MM.1S (cell line): Measurements from ENCODE around the gene UXS1.

Source experiments
- DNase-seq: peaks from one replicate; pipeline ENCODE4 v3.0.0-alpha.2; 2015
- H2AFZ ChIP-seq: fragments of 300-600 bp; sonication (generic); 2 replicates; pipeline ENCODE4 v1.6.0; 2016; ENCODE audit warnings: antibody characterized with exemption, low read length
- H3F3A ChIP-seq: fragments of 300-600 bp; sonication (generic); 2 replicates; pipeline ENCODE4 v1.6.1; 2016; ENCODE audit warnings: mild to moderate bottlenecking, antibody characterized with exemption, low read length, moderate library complexity, mixed read lengths; ENCODE audit not compliant: insufficient read depth
- H3K27ac ChIP-seq: fragments of 300-600 bp; sonication (generic); 2 replicates; pipeline ENCODE4 v1.5.1; 2016; ENCODE audit warnings: mild to moderate bottlenecking, low read length
- H3K27me3 ChIP-seq: fragments of 300-600 bp; sonication (generic); replicated peaks from 2 replicates; pipeline ENCODE4 v1.6.0; 2016; ENCODE audit warnings: low read length; ENCODE audit not compliant: insufficient read depth
- H3K36me3 ChIP-seq: fragments of 300-600 bp; sonication (generic); replicated peaks from 2 replicates; pipeline ENCODE4 v1.6.1; 2016; ENCODE audit warnings: mild to moderate bottlenecking, low read length, mixed read lengths; ENCODE audit not compliant: insufficient read depth
- H3K4me1 ChIP-seq: fragments of 300-600 bp; sonication (generic); 2 replicates; pipeline ENCODE4 v1.6.1; 2016; ENCODE audit warnings: low read length, mixed read lengths
- H3K4me2 ChIP-seq: fragments of 300-600 bp; sonication (generic); 2 replicates; pipeline ENCODE4 v1.6.0; 2016; ENCODE audit warnings: low read depth, low read length
- H3K4me3 ChIP-seq: fragments of 300-600 bp; sonication (generic); 2 replicates; pipeline ENCODE4 v1.5.1; 2016; ENCODE audit warnings: low read length, mixed read lengths
- H3K79me2 ChIP-seq: fragments of 300-600 bp; sonication (generic); 2 replicates; pipeline ENCODE4 v1.6.1; 2016; ENCODE audit warnings: mixed run types, low read length, mixed read lengths
- H3K9ac ChIP-seq: fragments of 300-600 bp; sonication (generic); 2 replicates; pipeline ENCODE4 v1.6.1; 2016; ENCODE audit warnings: low read length, mixed read lengths
- H3K9me2 ChIP-seq: fragments of 300-600 bp; sonication (generic); replicated peaks from 2 replicates; pipeline ENCODE4 v1.6.1; 2016; ENCODE audit warnings: mild to moderate bottlenecking, low read length, mixed read lengths; ENCODE audit not compliant: insufficient read depth
- H3K9me3 ChIP-seq: fragments of 300-600 bp; sonication (generic); replicated peaks from 2 replicates; pipeline ENCODE4 v1.6.1; 2016; ENCODE audit warnings: mild to moderate bottlenecking, low read length, mixed read lengths; ENCODE audit not compliant: insufficient read depth
- H4K20me1 ChIP-seq: fragments of 300-600 bp; sonication (generic); 2 replicates; pipeline ENCODE4 v1.6.1; 2016; ENCODE audit warnings: mild to moderate bottlenecking, low read length, moderate library complexity, mixed read lengths; ENCODE audit not compliant: insufficient read depth
- EZH2 ChIP-seq: fragments of 300-600 bp; sonication (generic); optimal IDR thresholded peaks from 2 replicates; pipeline ENCODE3; 2017; ENCODE audit warnings: low read depth, mild to moderate bottlenecking, antibody characterized with exemption, low read length, mixed read lengths
- EZH2phosphoT487 ChIP-seq: fragments of 300-600 bp; sonication (generic); IDR thresholded peaks from 2 replicates; pipeline ENCODE4 v1.6.1; 2018; ENCODE audit warnings: antibody characterized with exemption, low read length
- TF ChIP-seq, protein P1 (sequence below): fragments of 300-600 bp; sonication (generic); IDR thresholded peaks from 2 replicates; pipeline ENCODE4 v1.5.1; 2016; ENCODE audit warnings: antibody characterized with exemption, low read length, mixed read lengths

The UXS1 gene

DNA sequence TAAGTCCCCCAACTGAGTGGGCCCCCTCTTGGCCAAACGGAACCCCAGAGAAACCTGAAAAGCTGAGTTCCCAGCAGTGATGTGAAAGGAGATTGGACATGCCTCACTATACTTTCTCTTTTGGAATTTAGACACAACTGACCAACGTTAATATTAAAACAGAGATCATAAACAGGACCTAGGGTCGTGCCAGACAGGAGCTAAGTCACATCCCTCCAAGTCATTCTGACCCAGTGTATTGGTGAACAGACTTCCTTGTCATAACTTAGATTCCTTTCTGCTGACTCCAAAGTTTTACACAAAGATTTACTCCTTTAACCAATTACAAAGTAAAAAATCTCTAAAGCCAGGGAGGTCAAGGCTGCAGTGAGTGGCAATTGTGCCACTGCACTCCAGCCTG, 46.9 kb downstream of the UXS1 start:
- Histone ChIP-seq H3K4me3 (no peak overlapping the region), H3K4me2 (no peak overlapping the region), H3K79me2 (no peaks in the 10 kb centered on the region), H3K9ac (no peak overlapping the region), H3F3A (no peaks in the 10 kb centered on the region), H3K36me3 (no peaks in the 10 kb centered on the region; the same call in 1 of the 2 replicates), H4K20me1 (no peaks in the 10 kb centered on the region), H3K27ac (no peak overlapping the region), H2AFZ (no peak overlapping the region), H3K27me3 (no peaks in the 10 kb centered on the region), H3K9me2 (no peaks in the 10 kb centered on the region), H3K9me3 (no peaks in the 10 kb centered on the region), H3K4me1 (no peaks in the 10 kb centered on the region)
- TF ChIP-seq EZH2: no peak
- TF ChIP-seq, protein P1, sequence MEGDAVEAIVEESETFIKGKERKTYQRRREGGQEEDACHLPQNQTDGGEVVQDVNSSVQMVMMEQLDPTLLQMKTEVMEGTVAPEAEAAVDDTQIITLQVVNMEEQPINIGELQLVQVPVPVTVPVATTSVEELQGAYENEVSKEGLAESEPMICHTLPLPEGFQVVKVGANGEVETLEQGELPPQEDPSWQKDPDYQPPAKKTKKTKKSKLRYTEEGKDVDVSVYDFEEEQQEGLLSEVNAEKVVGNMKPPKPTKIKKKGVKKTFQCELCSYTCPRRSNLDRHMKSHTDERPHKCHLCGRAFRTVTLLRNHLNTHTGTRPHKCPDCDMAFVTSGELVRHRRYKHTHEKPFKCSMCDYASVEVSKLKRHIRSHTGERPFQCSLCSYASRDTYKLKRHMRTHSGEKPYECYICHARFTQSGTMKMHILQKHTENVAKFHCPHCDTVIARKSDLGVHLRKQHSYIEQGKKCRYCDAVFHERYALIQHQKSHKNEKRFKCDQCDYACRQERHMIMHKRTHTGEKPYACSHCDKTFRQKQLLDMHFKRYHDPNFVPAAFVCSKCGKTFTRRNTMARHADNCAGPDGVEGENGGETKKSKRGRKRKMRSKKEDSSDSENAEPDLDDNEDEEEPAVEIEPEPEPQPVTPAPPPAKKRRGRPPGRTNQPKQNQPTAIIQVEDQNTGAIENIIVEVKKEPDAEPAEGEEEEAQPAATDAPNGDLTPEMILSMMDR: no peak
- no peak for TF ChIP-seq EZH2phosphoT487
- no peak for DNase-seq

DNA sequence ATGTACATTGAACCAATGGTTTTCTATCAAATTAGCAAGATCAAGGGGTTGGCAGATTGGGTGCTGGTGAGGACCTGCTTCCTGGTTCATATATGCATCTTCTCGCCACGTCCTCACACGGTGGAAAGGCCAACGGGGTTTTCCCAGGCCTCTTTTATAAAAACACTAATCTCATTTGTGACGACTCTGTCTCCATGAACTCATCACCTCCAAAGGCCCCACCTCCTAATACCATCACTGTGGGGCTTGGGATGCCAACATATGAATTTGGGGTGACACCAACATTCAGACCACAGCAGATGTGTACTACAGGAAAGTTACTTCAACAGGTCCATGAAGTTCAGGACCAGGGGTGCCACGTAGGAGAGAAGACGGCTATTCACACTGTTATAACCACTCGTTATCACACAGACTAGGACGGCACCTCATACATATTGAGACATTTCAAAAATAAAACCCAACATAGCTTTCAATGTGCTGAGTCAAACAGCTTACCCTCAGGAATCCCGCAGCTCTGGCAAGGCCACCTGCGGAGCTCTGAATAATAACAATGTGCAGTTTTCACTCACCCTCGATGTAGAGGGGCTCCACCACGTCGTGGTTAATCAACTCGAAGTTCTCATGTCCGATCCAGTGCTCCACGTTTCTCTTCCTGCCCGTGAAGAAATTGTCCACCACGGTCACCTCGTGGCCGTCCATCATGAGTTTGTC, 49.3 kb downstream of the UXS1 start:
- Histone ChIP-seq H3K9ac (no peak overlapping the region), H3K27ac (no peak overlapping the region), H3K4me2 (no peak overlapping the region), H3K9me2 (no peaks in the 10 kb centered on the region), H3K4me3 (no peak overlapping the region), H3K9me3 (no peaks in the 10 kb centered on the region), H3K27me3 (no peaks in the 10 kb centered on the region), H3K4me1 (no peaks in the 10 kb centered on the region), H3K79me2 (no peaks in the 10 kb centered on the region), H4K20me1 (no peaks in the 10 kb centered on the region), H3F3A (no peaks in the 10 kb centered on the region), H3K36me3 (no peaks in the 10 kb centered on the region; the same call in 1 of the 2 replicates), H2AFZ (no peak overlapping the region)
- no peak for DNase-seq
- TF ChIP-seq EZH2: no peak
- TF ChIP-seq EZH2phosphoT487: no peak

DNA sequence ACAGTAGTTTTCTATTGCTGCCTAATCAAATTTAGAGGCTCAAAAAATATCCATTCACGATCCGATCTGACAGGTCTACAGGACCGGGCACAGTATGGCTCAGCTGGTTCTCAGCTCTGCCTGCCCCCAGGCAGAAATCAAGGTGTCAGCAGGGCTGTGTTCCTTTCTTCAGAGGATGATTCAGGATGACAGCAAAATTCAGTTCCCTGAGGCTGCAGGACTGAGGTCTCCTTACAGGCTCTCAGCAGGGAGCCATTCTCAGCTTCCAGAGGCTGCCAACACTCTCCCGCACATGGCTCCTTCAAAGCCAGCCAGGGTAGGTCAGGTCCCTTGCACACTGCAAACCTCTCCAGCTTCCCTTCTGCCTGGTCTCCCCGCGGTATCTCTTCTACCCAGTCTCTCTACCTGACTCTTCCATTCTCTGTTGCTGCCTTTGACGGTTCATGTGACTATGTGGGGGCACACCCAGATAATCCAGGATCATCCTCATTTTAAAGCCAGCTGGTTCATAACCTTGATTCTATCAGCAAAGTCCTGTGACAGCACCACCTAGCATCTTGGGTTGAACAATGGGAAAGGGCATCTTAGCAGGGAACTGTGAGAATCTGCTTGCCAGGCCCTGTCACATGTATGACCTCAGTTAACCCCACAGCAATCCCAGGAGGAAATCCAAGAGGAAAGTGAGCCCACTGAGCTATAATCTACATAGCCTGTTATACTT, 50.4 kb downstream of the UXS1 start:
- no peaks in the 10 kb centered on the region for H3K4me1 ChIP-seq
- H3K4me2 ChIP-seq: no peak overlapping the region
- no peaks in the 10 kb centered on the region for H4K20me1 ChIP-seq
- no peak overlapping the region for H3K9ac ChIP-seq
- TF ChIP-seq, protein P1: no peak
- TF ChIP-seq EZH2phosphoT487: no peak
- no peak for TF ChIP-seq EZH2
- no peaks in the 10 kb centered on the region for H3K9me3 ChIP-seq
- H3F3A ChIP-seq: no peaks in the 10 kb centered on the region
- DNase-seq: no peak
- no peak overlapping the region for H3K4me3 ChIP-seq
- no peaks in the 10 kb centered on the region; the same call in 1 of the 2 replicates for H3K36me3 ChIP-seq
- no peak overlapping the region for H2AFZ ChIP-seq
- H3K79me2 ChIP-seq: no peaks in the 10 kb centered on the region
- H3K9me2 ChIP-seq: no peaks in the 10 kb centered on the region
- no peak overlapping the region for H3K27ac ChIP-seq
- H3K27me3 ChIP-seq: no peaks in the 10 kb centered on the region

DNA sequence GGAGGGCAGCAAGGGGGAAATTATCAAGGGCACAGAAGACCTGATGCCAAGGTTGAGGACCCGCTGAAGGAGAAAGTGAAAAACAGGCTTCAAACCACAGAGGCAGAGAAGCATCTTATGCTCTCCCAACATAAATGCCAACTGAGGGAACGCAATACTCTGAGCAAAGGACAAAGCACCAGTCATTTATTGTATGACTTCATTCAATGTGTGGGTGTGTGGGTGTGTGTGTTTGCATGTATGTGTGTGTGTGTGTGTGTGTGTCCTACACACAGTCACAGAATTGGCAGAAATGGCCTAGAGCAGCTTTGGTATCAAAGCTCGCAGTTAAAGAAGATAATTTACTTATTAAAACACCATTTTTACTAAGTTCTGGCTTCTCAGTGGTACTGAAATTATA, 51.4 kb downstream of the UXS1 start:
- no peak overlapping the region for H3K4me2 ChIP-seq
- no peak for DNase-seq
- H3K4me1 ChIP-seq: no peaks in the 10 kb centered on the region
- TF ChIP-seq, protein P1: no peak
- TF ChIP-seq EZH2 (no peak), EZH2phosphoT487 (no peak)
- H3K9me2 ChIP-seq: no peaks in the 10 kb centered on the region
- no peaks in the 10 kb centered on the region; the same call in 1 of the 2 replicates for H3K36me3 ChIP-seq
- no peaks in the 10 kb centered on the region for H3F3A ChIP-seq
- H3K79me2 ChIP-seq: no peaks in the 10 kb centered on the region
- no peak overlapping the region for H3K4me3 ChIP-seq
- no peak overlapping the region for H2AFZ ChIP-seq
- no peaks in the 10 kb centered on the region for H3K27me3 ChIP-seq
- no peak overlapping the region for H3K27ac ChIP-seq
- H3K9ac ChIP-seq: no peak overlapping the region
- H4K20me1 ChIP-seq: no peaks in the 10 kb centered on the region
- H3K9me3 ChIP-seq: no peaks in the 10 kb centered on the region
